Right lobe of liver (tissue), 4 donors: ENCODE measurements around the gene ERMAP.

Experiments used
- POLR2A ChIP-seq: fragments of 450-650 bp; IDR thresholded peaks from one replicate; pipeline ENCODE4 v1.6.1; 2017; ENCODE audit warnings: antibody characterized with exemption, mild to moderate bottlenecking
- TF ChIP-seq, protein P1 (sequence below), 4 donors: fragments of 200-600 bp in 3 of 4; fragments of 450-650 bp in 1 of 4; IDR thresholded peaks; one replicate each; pipeline versions ENCODE4 v1.5.1 to v1.8.0; 2016 to 2022; ENCODE audit warnings: antibody characterized with exemption in 4 of 4, mild to moderate bottlenecking in 2 of 4
- donor health status: DM: no; HTN: no; CAD: no.
- donor health status: DM: no; HTN: no; CAD: no.
- donor health status: DM: no; HTN: yes; CAD: no.

DNA sequence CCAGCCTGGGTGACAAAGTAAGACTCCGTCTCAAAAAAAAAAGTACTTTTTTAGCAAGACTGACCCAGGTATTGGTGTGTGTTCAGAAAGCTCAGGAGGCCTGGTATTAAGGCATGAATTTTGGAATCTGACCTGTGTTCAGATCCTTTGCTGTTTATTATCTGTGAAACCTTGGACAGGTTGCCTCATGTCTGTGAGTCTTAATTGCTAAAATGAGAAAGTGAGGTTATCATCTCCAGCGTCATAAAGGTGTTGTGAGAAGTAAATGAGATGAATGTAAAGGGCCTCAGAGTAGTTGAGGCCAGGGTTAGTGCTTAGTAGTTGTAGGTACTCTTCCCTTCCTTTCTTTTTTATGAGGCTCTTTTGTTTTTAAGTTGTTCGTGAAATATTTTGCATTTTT is 47.1 kb upstream of the ERMAP start:
- TF ChIP-seq, protein P1, sequence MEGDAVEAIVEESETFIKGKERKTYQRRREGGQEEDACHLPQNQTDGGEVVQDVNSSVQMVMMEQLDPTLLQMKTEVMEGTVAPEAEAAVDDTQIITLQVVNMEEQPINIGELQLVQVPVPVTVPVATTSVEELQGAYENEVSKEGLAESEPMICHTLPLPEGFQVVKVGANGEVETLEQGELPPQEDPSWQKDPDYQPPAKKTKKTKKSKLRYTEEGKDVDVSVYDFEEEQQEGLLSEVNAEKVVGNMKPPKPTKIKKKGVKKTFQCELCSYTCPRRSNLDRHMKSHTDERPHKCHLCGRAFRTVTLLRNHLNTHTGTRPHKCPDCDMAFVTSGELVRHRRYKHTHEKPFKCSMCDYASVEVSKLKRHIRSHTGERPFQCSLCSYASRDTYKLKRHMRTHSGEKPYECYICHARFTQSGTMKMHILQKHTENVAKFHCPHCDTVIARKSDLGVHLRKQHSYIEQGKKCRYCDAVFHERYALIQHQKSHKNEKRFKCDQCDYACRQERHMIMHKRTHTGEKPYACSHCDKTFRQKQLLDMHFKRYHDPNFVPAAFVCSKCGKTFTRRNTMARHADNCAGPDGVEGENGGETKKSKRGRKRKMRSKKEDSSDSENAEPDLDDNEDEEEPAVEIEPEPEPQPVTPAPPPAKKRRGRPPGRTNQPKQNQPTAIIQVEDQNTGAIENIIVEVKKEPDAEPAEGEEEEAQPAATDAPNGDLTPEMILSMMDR (IDR thresholded peaks at IDR 0.05): no peak
- TF ChIP-seq POLR2A: no peak
